CD4-positive, alpha-beta T cell treated with Interleukin-17A for 1 hour (primary cell): ENCODE measurements around the gene PAEP.

Experiments
- DNase-seq: peaks from one replicate; pipeline ENCODE4 v3.0.0-alpha.2; 2020

PAEP gene

GRCh38 chr9:135580664-135581380 is 19.3 kb downstream of the PAEP start:
- no peak for DNase-seq

GRCh38 chr9:135581636-135582426 is 20.3 kb downstream of the PAEP start:
- no peak for DNase-seq

GRCh38 chr9:135582541-135582940 is 21.0 kb downstream of the PAEP start:
- no peak for DNase-seq

GRCh38 chr9:135582966-135583687 is 21.6 kb downstream of the PAEP start:
- no peak for DNase-seq

DNA sequence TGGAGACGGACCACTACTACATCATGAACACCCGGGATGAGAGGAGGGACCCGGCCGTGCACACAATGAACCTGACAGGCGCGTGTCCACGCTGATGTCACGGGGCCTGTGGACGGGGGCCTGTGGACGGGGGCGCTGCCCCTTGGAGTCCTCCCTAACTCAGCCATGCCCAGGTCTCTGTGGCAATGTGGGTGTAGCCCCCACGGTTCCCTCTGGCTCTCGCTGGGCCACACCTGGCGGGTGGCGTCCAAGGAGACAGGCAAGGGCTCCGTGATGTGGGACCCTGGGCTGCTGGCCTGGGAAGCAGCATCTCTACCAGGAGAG is 22.1 kb downstream of the PAEP start:
- no peak for DNase-seq

- DNase-seq: no peak
Measured at GRCh38 chr9:135584371-135584770, 22.8 kb downstream of the PAEP start.

DNA sequence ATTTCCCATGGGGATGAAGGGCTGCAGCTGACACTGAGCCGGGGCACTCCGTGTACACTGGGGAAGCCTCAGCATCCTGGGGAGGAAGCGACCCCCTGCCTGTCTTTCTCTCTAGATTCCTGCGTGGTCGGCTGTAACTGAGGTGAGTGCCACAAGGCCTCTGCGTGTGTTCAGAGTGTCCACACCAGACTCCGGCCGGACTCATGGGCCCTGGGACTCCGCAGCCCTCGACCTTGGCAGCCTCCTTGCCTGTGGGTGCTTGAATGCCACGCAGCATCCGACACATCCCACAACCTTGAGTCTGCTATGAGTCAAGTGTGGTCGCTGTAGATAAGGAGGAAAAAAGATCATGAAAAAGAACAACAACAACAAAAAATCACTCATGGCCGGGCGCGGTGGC is 23.4 kb downstream of the PAEP start:
- DNase-seq: no peak

GRCh38 chr9:135586601-135587109 is 25.1 kb downstream of the PAEP start:
- no peak for DNase-seq

GRCh38 chr9:135587658-135588057 is 26.1 kb downstream of the PAEP start:
- DNase-seq: no peak

DNA sequence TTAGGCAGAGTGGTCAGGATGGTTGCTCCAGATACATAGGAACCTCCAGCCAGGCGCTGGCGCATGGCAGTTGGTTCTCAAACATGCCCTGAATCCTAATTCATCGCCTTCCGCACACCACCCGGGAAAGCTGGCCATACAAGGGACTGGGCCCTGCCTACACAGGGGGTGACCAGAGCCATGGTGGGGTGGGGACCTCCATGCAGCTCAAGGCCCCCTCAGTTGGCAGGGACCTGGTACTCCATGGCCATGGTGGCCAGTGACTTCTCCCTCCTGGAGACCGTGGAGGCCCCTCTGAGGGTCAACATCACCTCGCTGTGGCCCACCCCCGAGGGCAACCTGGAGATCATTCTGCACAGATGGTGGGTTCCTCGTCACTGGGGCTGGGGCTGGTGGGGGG is 26.8 kb downstream of the PAEP start:
- no peak for DNase-seq

GRCh38 chr9:135588886-135589595 is 27.5 kb downstream of the PAEP start:
- DNase-seq: no peak

DNA sequence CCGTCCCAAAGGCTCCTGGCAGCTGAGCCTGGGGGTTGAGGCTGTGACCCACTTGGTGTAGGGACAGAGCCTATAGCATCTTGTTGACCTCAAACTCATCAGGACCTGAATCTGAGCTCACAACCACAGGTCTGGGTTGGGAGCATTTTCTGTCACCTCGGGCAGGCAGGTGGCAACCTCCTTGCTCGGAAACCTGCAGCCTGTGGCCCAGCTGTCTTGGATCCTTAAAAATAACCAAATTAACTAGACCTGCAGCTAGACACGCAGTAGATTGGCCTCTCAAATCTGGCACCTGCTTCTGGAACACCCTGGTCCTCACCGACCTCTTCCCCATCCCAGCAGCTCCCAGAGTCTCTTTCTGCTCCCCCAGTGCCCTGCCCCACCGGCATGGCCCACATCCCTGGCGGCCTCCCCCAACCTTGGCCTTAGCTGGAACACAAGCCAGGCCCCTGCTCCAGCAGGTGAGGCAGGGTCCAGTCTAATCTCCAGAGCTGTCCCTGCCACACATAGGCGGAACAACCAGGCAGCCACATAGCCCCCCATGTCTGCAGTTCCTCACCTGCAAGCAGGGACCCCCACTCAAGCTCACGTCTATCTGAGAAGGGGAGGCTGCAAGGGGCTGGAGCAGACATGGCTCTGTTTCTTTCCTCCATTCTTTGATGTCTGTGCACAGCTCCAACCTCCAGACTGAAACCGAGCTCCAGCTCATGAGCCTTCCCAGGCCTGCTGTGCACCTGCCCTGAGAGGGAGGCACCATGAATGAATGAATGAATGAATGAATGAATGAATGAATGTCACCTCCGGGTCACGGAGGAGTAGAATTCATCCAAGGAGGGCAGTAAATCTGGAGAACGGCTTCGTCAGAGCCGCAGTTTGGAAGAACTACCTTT is 28.3 kb downstream of the PAEP start:
- DNase-seq: no peak

GRCh38 chr9:135590486-135591079 is 29.0 kb downstream of the PAEP start:
- no peak for DNase-seq

DNA sequence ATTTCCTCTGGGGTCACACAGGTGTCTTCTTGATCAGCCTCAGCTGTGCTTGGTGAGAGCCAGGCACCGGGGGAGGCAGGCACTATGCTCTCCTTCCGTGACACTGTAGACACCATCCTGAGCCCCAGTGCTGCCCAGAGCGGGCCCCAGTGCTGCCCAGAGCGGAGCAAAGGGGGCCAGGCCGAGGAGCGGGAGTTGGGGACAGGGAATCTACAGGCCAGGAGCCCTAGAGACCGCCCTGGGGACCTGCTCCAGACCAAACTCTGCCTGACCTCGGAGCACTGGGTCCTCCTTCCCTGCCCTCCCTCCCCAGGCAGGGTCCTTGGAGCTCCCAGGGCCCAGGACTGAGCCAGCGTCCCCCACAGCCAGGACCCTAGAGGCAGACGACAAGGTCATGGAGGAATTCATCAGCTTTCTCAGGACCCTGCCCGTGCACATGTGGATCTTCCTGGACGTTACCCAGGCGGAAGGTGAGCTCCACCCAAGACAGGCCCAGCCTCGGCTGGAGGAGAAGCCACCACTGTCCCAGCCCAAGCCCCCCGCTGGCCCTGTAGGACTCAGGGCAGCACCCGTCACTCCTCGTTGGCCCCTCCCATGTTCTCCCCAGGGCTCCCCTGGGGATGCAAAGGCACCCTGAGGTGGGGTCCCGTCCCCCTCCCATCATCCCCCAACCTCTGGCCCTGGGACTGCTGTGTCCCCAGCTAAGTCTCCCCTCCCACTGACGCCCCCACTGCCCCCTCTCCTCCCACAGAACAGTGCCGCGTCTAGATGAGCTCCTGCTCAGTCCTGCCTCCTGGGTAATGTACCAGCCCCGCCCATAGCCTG is 30.2 kb downstream of the PAEP start:
- DNase-seq: no peak

DNA sequence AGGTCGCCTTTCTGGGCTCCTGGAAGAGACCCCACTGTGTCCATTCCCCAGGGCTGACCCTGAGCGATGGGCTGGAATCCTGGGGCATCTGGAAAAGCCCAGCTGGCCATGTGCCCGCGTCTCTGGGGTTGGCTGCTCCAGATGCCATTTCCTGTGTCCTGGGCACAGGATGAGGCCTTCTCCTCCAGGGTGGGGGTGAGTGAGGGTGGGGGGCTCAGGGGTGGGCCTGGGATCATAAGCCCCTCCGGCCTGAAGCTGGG is 30.7 kb downstream of the PAEP start:
- no peak for DNase-seq

DNA sequence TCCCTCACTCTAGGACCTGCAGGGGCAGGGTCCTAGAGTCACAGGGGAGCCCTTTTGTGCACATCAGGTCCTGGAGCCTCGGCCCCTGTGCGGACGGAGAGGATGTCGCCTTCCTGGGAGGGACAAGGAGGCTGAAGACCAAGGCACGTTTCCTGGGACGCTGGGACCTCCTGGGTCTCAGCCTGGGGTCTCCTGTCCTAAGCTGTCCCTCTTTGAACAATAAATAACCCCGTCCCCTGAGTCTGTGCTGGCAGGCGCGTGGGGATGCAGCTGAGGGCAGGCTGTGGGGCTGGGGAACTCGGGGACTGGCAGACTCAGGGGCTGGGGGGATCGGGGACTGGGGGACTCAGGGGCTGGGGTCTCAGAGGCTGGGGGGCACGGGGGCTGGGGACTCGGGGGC is 31.1 kb downstream of the PAEP start:
- no peak for DNase-seq

DNA sequence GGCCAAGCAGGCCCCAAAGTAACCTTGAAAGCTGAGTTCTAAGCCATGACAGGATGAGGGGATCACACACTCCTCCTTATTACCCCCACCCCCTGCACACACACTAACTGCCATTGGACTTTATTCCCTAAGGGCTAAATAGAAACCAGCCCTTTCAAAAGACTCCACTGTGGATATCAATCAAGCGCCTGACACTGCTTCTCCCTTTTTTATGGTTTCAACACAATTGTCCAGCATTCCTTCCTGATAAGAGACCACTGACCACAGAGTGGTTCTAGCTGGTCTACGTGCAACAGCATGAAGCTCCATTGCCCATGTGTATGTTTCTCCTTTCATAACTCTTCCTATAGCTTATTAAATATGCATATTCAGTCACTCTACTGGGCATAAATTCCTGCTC is 34.7 kb downstream of the PAEP start:
- DNase-seq: no peak

GRCh38 chr9:135600296-135600817 is 38.8 kb downstream of the PAEP start:
- DNase-seq: no peak

DNA sequence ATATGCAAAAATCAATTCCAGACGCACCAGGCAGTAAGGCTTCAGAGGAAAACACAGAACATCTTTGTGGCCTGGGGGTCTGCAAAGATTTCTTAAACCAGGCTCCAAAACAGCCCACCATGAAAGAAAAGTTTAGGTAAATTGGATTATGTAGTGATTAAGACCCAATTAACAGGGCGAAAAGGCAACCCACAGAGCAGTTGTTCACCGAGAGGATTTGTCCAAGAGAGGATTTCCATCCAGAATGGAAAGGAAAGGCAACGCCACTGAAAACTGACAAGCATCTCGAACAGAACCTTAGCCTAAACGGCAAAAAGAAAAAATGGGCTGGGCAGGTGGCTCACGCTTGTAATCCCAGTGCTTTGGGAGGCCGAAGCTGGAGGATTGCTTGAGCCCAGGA is 40.4 kb downstream of the PAEP start:
- no peak for DNase-seq

- peak; percentile 51 for DNase-seq
Measured at GRCh38 chr9:135602789-135603481, 41.4 kb downstream of the PAEP start.
